HCT116 (cell line): ENCODE measurements around the gene DDHD1. TPM values are rescaled to one million over a fixed set of nuclear protein-coding genes. Genes with fewer than 3 reads are reported as not detected.

ENCODE experiments used
- ATAC-seq: fragments of 200-7000 bp; cut with Tn5 transposase; 2 replicates; pipeline ENCODE4 v1.9.1; 2020; ENCODE audit warnings: mild to moderate bottlenecking, moderate library complexity
- BruUV-seq: library from RNA; stranded (reverse); fragments of 400-500 nt; replicated peaks from 2 replicates; lab custom pipeline; 2021; lab: Mats Ljungman, UMichigan
- CTCF ChIA-PET: fragments of 300-600 bp; sonication (Branson Sonifier 250); formaldehyde crosslinking; loops from one replicate; lab custom pipeline; 2021; ENCODE audit warnings: antibody characterized with exemption; lab: Charles Lee
- POLR2A ChIA-PET: fragments of 300-600, 350-600 bp; sonication (Branson Sonifier 250); formaldehyde crosslinking; loops from one replicate; lab custom pipeline; 2021; ENCODE audit warnings: antibody characterized with exemption; lab: Charles Lee
- RAD21 ChIA-PET, 2 experiments: fragments of 300-600 bp; sonication (Branson Sonifier 250); formaldehyde crosslinking; loops; one replicate each; lab custom pipeline; 2023; ENCODE audit warnings: low total read pairs in 2 of 2; ENCODE audit not compliant: uncharacterized antibody in 2 of 2, unreplicated experiment in 2 of 2, low non-redundant PET in 1 of 2; lab: Charles Lee
- DNase-seq: peaks from one replicate; pipeline ENCODE4 v3.0.0-alpha.2; 2010; ENCODE audit warnings: low read depth, low spot score
- H2AFZ ChIP-seq: fragments of 200-600 bp; shearing (Covaris generic), sonication (generic); 2 replicates; pipeline ENCODE4 v1.6.1; 2017; ENCODE audit warnings: low read depth, mixed run types, mixed read lengths, antibody characterized with exemption, low read length; ENCODE audit not compliant: poor library complexity, severe bottlenecking
- H3K27ac ChIP-seq: 2 replicates; pipeline ENCODE4 v1.5.1; 2012; ENCODE audit warnings: low read depth, low read length
- H3K27me3 ChIP-seq: fragments of 200-600 bp; sonication (generic); 2 replicates; pipeline ENCODE4 v1.6.1; 2016; ENCODE audit warnings: mixed run types, low read length, mixed read lengths; ENCODE audit not compliant: insufficient read depth
- H3K36me3 ChIP-seq, 2 experiments: fragments of 200-500 bp in 1 of 2; fragments of 200-600 bp in 1 of 2; sonication (Bioruptor generic) in 1 of 2; sonication (generic) in 1 of 2; 2 replicates each; pipeline versions ENCODE4 v1.5.1 to v1.6.1; 2014 to 2016; ENCODE audit warnings: low read length in 2 of 2, inconsistent platforms in 1 of 2, mixed read lengths in 1 of 2, mixed run types in 1 of 2; ENCODE audit not compliant: insufficient read depth in 2 of 2, control insufficient read depth in 1 of 2
- H3K4me1 ChIP-seq, 2 experiments: fragments of 200-600 bp in 1 of 2; sonication (generic) in 1 of 2; 2 replicates each; pipeline versions ENCODE4 v1.5.1 to v1.6.1; 2012 to 2017; ENCODE audit warnings: low read length in 2 of 2, inconsistent platforms in 1 of 2, mild to moderate bottlenecking in 1 of 2, mixed read lengths in 1 of 2, mixed run types in 1 of 2, moderate library complexity in 1 of 2; ENCODE audit not compliant: insufficient read depth in 2 of 2, control insufficient read depth in 1 of 2
- H3K4me2 ChIP-seq: fragments of 200-600 bp; sonication (generic); 2 replicates; pipeline ENCODE4 v1.6.1; 2017; ENCODE audit warnings: mixed run types, low read length, mixed read lengths
- H3K4me3 ChIP-seq, 2 experiments: fragments of 200-600 bp in 1 of 2; sonication (generic) in 1 of 2; replicated peaks in 1 of 2; 2 replicates each; pipeline ENCODE4 v1.5.1; 2011 to 2016; ENCODE audit warnings: low read length in 2 of 2, control low read depth in 1 of 2, low read depth in 1 of 2, mild to moderate bottlenecking in 1 of 2, mixed read lengths in 1 of 2, mixed run types in 1 of 2
- H3K79me2 ChIP-seq: fragments of 200-600 bp; sonication (generic); 2 replicates; pipeline ENCODE4 v1.6.1; 2017; ENCODE audit warnings: mild to moderate bottlenecking, mixed run types, low read length, moderate library complexity, mixed read lengths; ENCODE audit not compliant: insufficient read depth
- H3K9ac ChIP-seq: fragments of 200-600 bp; sonication (generic); 2 replicates; pipeline ENCODE4 v1.6.1; 2016; ENCODE audit warnings: low read length, mixed read lengths
- H3K9me2 ChIP-seq: fragments of 200-600 bp; sonication (generic), shearing (Covaris generic); 2 replicates; pipeline ENCODE4 v1.6.1; 2017; ENCODE audit warnings: mixed run types, mild to moderate bottlenecking, moderate library complexity; ENCODE audit not compliant: insufficient read depth
- H3K9me3 ChIP-seq, 2 experiments: fragments of 200-500 bp in 1 of 2; fragments of 200-600 bp in 1 of 2; sonication (Bioruptor generic) in 1 of 2; sonication (generic) in 1 of 2; 2 replicates each; pipeline ENCODE4 v1.6.1; 2014 to 2017; ENCODE audit warnings: low read length in 2 of 2, mixed read lengths in 2 of 2, inconsistent platforms in 1 of 2, low read depth in 1 of 2, mild to moderate bottlenecking in 1 of 2, mixed run types in 1 of 2, moderate library complexity in 1 of 2; ENCODE audit not compliant: control insufficient read depth in 1 of 2, insufficient read depth in 1 of 2
- H4K20me1 ChIP-seq: fragments of 200-600 bp; sonication (generic), shearing (Covaris generic); 2 replicates; pipeline ENCODE4 v1.6.1; 2017; ENCODE audit warnings: mixed run types, mild to moderate bottlenecking, moderate library complexity; ENCODE audit not compliant: insufficient read depth
- ATF3 ChIP-seq: IDR thresholded peaks from 2 replicates; pipeline ENCODE4 v1.6.1; 2012
- CEBPB ChIP-seq: IDR thresholded peaks from 2 replicates; pipeline ENCODE4 v1.6.1; 2012; ENCODE audit warnings: low read depth
- CTCF ChIP-seq, 3 experiments: fragments of 200-600 bp in 1 of 3; sonication (generic) in 1 of 3; IDR thresholded peaks in 2 of 3; conservative IDR thresholded peaks in 1 of 3; 2 replicates each; pipeline ENCODE4 v1.5.1; 2012 to 2017; ENCODE audit warnings: low read depth in 2 of 3, low read length in 2 of 3, antibody characterized with exemption in 1 of 3, borderline replicate concordance in 1 of 3, control low read depth in 1 of 3, mild to moderate bottlenecking in 1 of 3, mixed read lengths in 1 of 3, mixed run types in 1 of 3, moderate library complexity in 1 of 3; ENCODE audit not compliant: insufficient read depth in 1 of 3
- EGR1 ChIP-seq: IDR thresholded peaks from 2 replicates; pipeline ENCODE4 v1.6.1; 2012; ENCODE audit warnings: low read depth
- ELF1 ChIP-seq: IDR thresholded peaks from 2 replicates; pipeline ENCODE4 v1.6.1; 2012; ENCODE audit warnings: low read depth, borderline replicate concordance
- EZH2phosphoT487 ChIP-seq: fragments of 200-600 bp; IDR thresholded peaks from 2 replicates; pipeline ENCODE4 v1.6.1; 2018; ENCODE audit warnings: antibody characterized with exemption, borderline replicate concordance
- FOSL1 ChIP-seq: IDR thresholded peaks from 2 replicates; pipeline ENCODE4 v1.6.1; 2012; ENCODE audit warnings: low read depth
- JUND ChIP-seq: IDR thresholded peaks from 2 replicates; pipeline ENCODE4 v1.6.1; 2012
- POLR2A ChIP-seq: IDR thresholded peaks from 2 replicates; pipeline ENCODE4 v1.7.0; 2011; ENCODE audit warnings: borderline replicate concordance; ENCODE audit not compliant: insufficient read depth, insufficient read length; ENCODE audit errors: extremely low read depth
- POLR2AphosphoS5 ChIP-seq: IDR thresholded peaks from 2 replicates; pipeline ENCODE4 v1.6.1; 2011; ENCODE audit warnings: mild to moderate bottlenecking, low read depth, low read length, moderate library complexity
- RAD21 ChIP-seq: IDR thresholded peaks from 2 replicates; pipeline ENCODE4 v1.6.1; 2012; ENCODE audit warnings: low read depth, mild to moderate bottlenecking
- REST ChIP-seq: IDR thresholded peaks from 2 replicates; pipeline ENCODE4 v1.6.1; 2012; ENCODE audit warnings: low read depth
- SP1 ChIP-seq: IDR thresholded peaks from 2 replicates; pipeline ENCODE4 v1.6.1; 2012; ENCODE audit warnings: low read depth
- SRF ChIP-seq: IDR thresholded peaks from 2 replicates; pipeline ENCODE4 v1.6.1; 2012; ENCODE audit warnings: low read depth
- TCF7L2 ChIP-seq: IDR thresholded peaks from 2 replicates; pipeline ENCODE4 v1.7.0; 2011; ENCODE audit warnings: borderline replicate concordance, inconsistent platforms; ENCODE audit not compliant: insufficient read depth, insufficient read length; ENCODE audit errors: extremely low read depth
- ZBTB33 ChIP-seq: IDR thresholded peaks from 2 replicates; pipeline ENCODE4 v1.6.1; 2011; ENCODE audit warnings: mild to moderate bottlenecking, low read length, moderate library complexity; ENCODE audit not compliant: insufficient replicate concordance; ENCODE audit errors: extremely low read depth
- ZFX ChIP-seq: fragments of 450-650 bp; IDR thresholded peaks from 2 replicates; pipeline ENCODE4 v1.6.1; 2017
- ZNF274 ChIP-seq: fragments of 200-500 bp; sonication (Bioruptor generic); IDR thresholded peaks from 2 replicates; pipeline ENCODE4 v1.6.1; 2014; ENCODE audit warnings: mild to moderate bottlenecking, low read depth, low read length, inconsistent platforms
- intact Hi-C: fragments of 100-400 bp; cut with micrococcal nuclease; formaldehyde crosslinking; loops from 2 replicates; pipeline ENCODE4 v1.10.0; 2022
- total RNA-seq: library from RNA; stranded (reverse); gene quantifications from one replicate; pipeline ENCODE4 v1.2.1, GENCODE V29; 2021; ENCODE audit not compliant: unreplicated experiment

DDHD1 gene
- total RNA-seq, 1 experiment from 2014 or later: 26.9 TPM

- Histone ChIP-seq H3K4me2 (no peak overlapping the region), H3K27me3 (no peaks in the 10 kb centered on the region), H3K9ac (no peak overlapping the region)
- BruUV-seq: no TSS peak
- ATAC-seq: no peak
- TF ChIP-seq CEBPB (no peak), ZNF274 (no peak), JUND (no peak), ELF1 (no peak), POLR2AphosphoS5 (no peak), ATF3 (no peak), CTCF (IDR thresholded peaks at IDR 0.05 in 2 of 3, conservative IDR thresholded peaks at IDR 0.05 in 1 of 3; ENCODE audit: borderline replicate concordance in 1 of 3, insufficient read depth in 1 of 3, low read depth in 2 of 3, low read length in 2 of 3) (no peak), SP1 (no peak), SRF (no peak), ZFX (no peak), TCF7L2 (no peak), POLR2A (no peak), RAD21 (no peak), EGR1 (no peak), REST (no peak), EZH2phosphoT487 (no peak), FOSL1 (no peak), ZBTB33 (no peak)
- TF ChIP-seq, all 23 proteins: peak for 0
- POLR2A ChIA-PET: no interaction called here
- H3K9me3 ChIP-seq: no peaks in the 10 kb centered on the region
- H3K9me2 ChIP-seq: no peaks in the 10 kb centered on the region
- H3K36me3 ChIP-seq: no peaks in the 10 kb centered on the region
- no peaks in the 10 kb centered on the region for H4K20me1 ChIP-seq
- no peak overlapping the region for H3K4me3 ChIP-seq
- intact Hi-C loops: no loop called here
- DNase-seq: no peak
- no peaks in the 10 kb centered on the region for H3K4me1 ChIP-seq
- H3K79me2 ChIP-seq: no peaks in the 10 kb centered on the region
- H3K27ac ChIP-seq: no peak overlapping the region
- CTCF ChIA-PET: no interaction called here
- H2AFZ ChIP-seq: no peak overlapping the region
- RAD21 ChIA-PET: no interaction called here
Measured at GRCh38 chr14:52998376-52999015, 154.6 kb downstream of the DDHD1 start.
